Fibroblast of lung (primary cell): ENCODE measurements around the gene HRK. TPM values are rescaled to one million over a fixed set of nuclear protein-coding genes. Genes with fewer than 3 reads are reported as not detected.

ENCODE experiments used
- DNase-seq, 2 donors: peaks; one replicate each; pipeline versions ENCODE4 v3.0.0 to v3.0.0-alpha.2; 2010; ENCODE audit warnings: low read depth in 2 of 2
- H2AFZ ChIP-seq: 2 replicates; pipeline ENCODE4 v1.5.1; 2012; ENCODE audit warnings: low read length, control low read depth, inconsistent platforms
- H3K27ac ChIP-seq: 2 replicates; pipeline ENCODE4 v1.5.1; 2011; ENCODE audit warnings: low read length, control low read depth; ENCODE audit not compliant: insufficient read depth
- H3K27me3 ChIP-seq: 2 replicates; pipeline ENCODE4 v1.5.1; 2011; ENCODE audit warnings: mild to moderate bottlenecking, low read length; ENCODE audit not compliant: control insufficient read depth, insufficient read depth
- H3K36me3 ChIP-seq: 2 replicates; pipeline ENCODE4 v1.5.1; 2011; ENCODE audit warnings: low read length; ENCODE audit not compliant: control insufficient read depth, insufficient read depth
- H3K4me1 ChIP-seq: 2 replicates; pipeline ENCODE4 v1.5.1; 2011; ENCODE audit warnings: low read length; ENCODE audit not compliant: control insufficient read depth, insufficient read depth; ENCODE audit errors: extremely low read depth
- H3K4me2 ChIP-seq: 2 replicates; pipeline ENCODE4 v1.5.1; 2011; ENCODE audit warnings: low read length, control low read depth; ENCODE audit not compliant: insufficient read depth; ENCODE audit errors: extremely low read depth
- H3K4me3 ChIP-seq, 4 experiments: fragments of 200-600 bp in 1 of 4; sonication (generic) in 1 of 4; replicated peaks in 1 of 4; 2 replicates each; pipeline ENCODE4 v1.5.1; 2011 to 2016; ENCODE audit warnings: low read length in 4 of 4, low read depth in 3 of 4, mild to moderate bottlenecking in 3 of 4, control low read depth in 2 of 4, inconsistent platforms in 1 of 4, mixed read lengths in 1 of 4; ENCODE audit not compliant: insufficient read depth in 1 of 4; ENCODE audit errors: control extremely low read depth in 1 of 4
- H3K79me2 ChIP-seq: 2 replicates; pipeline ENCODE4 v1.5.1; 2012; ENCODE audit warnings: mild to moderate bottlenecking, low read length, inconsistent platforms; ENCODE audit not compliant: control insufficient read depth, insufficient read depth
- H3K9ac ChIP-seq: 2 replicates; pipeline ENCODE4 v1.5.1; 2011; ENCODE audit warnings: mild to moderate bottlenecking, low read length, control low read depth; ENCODE audit not compliant: insufficient read depth
- H3K9me3 ChIP-seq: 2 replicates; pipeline ENCODE4 v1.5.1; 2012; ENCODE audit warnings: low read depth, low read length; ENCODE audit not compliant: control insufficient read depth, insufficient read depth
- H4K20me1 ChIP-seq: 2 replicates; pipeline ENCODE4 v1.5.1; 2011; ENCODE audit warnings: low read length; ENCODE audit not compliant: control insufficient read depth, insufficient read depth; ENCODE audit errors: extremely low read depth
- CTCF ChIP-seq, 2 donors: IDR thresholded peaks in 1 of 2; conservative IDR thresholded peaks in 1 of 2; 1 replicate in 1 of 2; 2 replicates in 1 of 2; pipeline ENCODE4 v1.5.1; 2011 to 2012; ENCODE audit warnings: low read length in 2 of 2, control low read depth in 1 of 2, inconsistent platforms in 1 of 2, low read depth in 1 of 2, mild to moderate bottlenecking in 1 of 2
- EZH2 ChIP-seq: IDR thresholded peaks from 2 replicates; pipeline ENCODE4 v1.5.1; 2012; ENCODE audit warnings: low read length, control low read depth, mild to moderate bottlenecking; ENCODE audit errors: missing control alignments
- polyA plus RNA-seq, 2 donors: library from polyadenylated mRNA; depleted of rRNA in 1 of 2; stranded (reverse) in 1 of 2; unstranded in 1 of 2; fragments of >200 nt; gene quantifications; 2 replicates each; pipeline ENCODE4 v1.2.1, GENCODE V29; 2011 to 2012; ENCODE audit warnings: missing spikeins in 1 of 2
- total RNA-seq: library from RNA; depleted of rRNA; stranded (reverse); fragments of >200 nt; gene quantifications from 2 replicates; pipeline ENCODE4 v1.2.1, GENCODE V29; 2014

HRK gene
- total and polyA plus RNA-seq, 2 donors (not counting 1 experiment from before 2014, with no cell fraction given) = under 0.01 to 0.08 TPM

- Histone ChIP-seq H3K27ac (no peak overlapping the region), H2AFZ (no peak overlapping the region), H3K4me2 (no peak overlapping the region), H3K4me3 (no peak overlapping the region), H3K9me3 (no peaks in the 10 kb centered on the region), H3K79me2 (no peaks in the 10 kb centered on the region), H3K36me3 (no peaks in the 10 kb centered on the region), H3K4me1 (no peaks in the 10 kb centered on the region), H3K9ac (no peak overlapping the region), H4K20me1 (no peaks in the 10 kb centered on the region), H3K27me3 (no peaks in the 10 kb centered on the region)
- no peak for DNase-seq
- no peak for TF ChIP-seq EZH2
Observed at GRCh38 chr12:116892349-116893140, 11.3 kb upstream of the HRK start.

GRCh38 chr12:116891019-116891418 is 9.8 kb upstream of the HRK start:
- H3K4me2 ChIP-seq = no peak overlapping the region
- TF ChIP-seq CTCF (conservative IDR thresholded peaks at IDR 0.05 in 1 of 2, IDR thresholded peaks at IDR 0.05 in 1 of 2; ENCODE audit: low read depth in 1 of 2, low read length in 2 of 2) = no peak
- H3K27me3 ChIP-seq = no peaks in the 10 kb centered on the region
- no peaks in the 10 kb centered on the region for H3K79me2 ChIP-seq
- H3K36me3 ChIP-seq = no peaks in the 10 kb centered on the region
- no peak for DNase-seq
- no peak overlapping the region for H2AFZ ChIP-seq
- H3K9ac ChIP-seq = no peak overlapping the region
- no peak overlapping the region for H3K27ac ChIP-seq
- H3K4me1 ChIP-seq = no peaks in the 10 kb centered on the region
- H3K4me3 ChIP-seq = no peak overlapping the region
- no peaks in the 10 kb centered on the region for H3K9me3 ChIP-seq
- H4K20me1 ChIP-seq = no peaks in the 10 kb centered on the region

- H4K20me1 ChIP-seq = no peaks in the 10 kb centered on the region
- no peaks in the 10 kb centered on the region for H3K9me3 ChIP-seq
- H3K4me3 ChIP-seq = no peak overlapping the region
- H3K27ac ChIP-seq = no peak overlapping the region
- no peaks in the 10 kb centered on the region for H3K36me3 ChIP-seq
- H3K4me1 ChIP-seq = no peaks in the 10 kb centered on the region
- H3K9ac ChIP-seq = no peak overlapping the region
- H3K4me2 ChIP-seq = no peak overlapping the region
- H3K27me3 ChIP-seq = no peaks in the 10 kb centered on the region
- no peak for DNase-seq
- TF ChIP-seq EZH2 (no peak), CTCF (conservative IDR thresholded peaks at IDR 0.05 in 1 of 2, IDR thresholded peaks at IDR 0.05 in 1 of 2; ENCODE audit: low read depth in 1 of 2, low read length in 2 of 2) (no peak)
- H3K79me2 ChIP-seq = no peaks in the 10 kb centered on the region
- H2AFZ ChIP-seq = no peak overlapping the region
Observed at GRCh38 chr12:116890330-116890729, 9.1 kb upstream of the HRK start.
